HG03060 (cell line): Measurements from ENCODE around the gene MZT2A.
"Not testable (repeated sequence)": the region's sequence is repeated elsewhere in the genome, so short reads cannot be mapped to it uniquely, and the experiment has no call there.

Experiments used
- ATAC-seq: cut with Tn5 transposase; IDR thresholded peaks from one replicate; pipeline ENCODE4 v1.9.1; 2021; ENCODE audit warnings: low read depth, moderate number of reproducible peaks; ENCODE audit not compliant: unreplicated experiment

MZT2A gene

DNA sequence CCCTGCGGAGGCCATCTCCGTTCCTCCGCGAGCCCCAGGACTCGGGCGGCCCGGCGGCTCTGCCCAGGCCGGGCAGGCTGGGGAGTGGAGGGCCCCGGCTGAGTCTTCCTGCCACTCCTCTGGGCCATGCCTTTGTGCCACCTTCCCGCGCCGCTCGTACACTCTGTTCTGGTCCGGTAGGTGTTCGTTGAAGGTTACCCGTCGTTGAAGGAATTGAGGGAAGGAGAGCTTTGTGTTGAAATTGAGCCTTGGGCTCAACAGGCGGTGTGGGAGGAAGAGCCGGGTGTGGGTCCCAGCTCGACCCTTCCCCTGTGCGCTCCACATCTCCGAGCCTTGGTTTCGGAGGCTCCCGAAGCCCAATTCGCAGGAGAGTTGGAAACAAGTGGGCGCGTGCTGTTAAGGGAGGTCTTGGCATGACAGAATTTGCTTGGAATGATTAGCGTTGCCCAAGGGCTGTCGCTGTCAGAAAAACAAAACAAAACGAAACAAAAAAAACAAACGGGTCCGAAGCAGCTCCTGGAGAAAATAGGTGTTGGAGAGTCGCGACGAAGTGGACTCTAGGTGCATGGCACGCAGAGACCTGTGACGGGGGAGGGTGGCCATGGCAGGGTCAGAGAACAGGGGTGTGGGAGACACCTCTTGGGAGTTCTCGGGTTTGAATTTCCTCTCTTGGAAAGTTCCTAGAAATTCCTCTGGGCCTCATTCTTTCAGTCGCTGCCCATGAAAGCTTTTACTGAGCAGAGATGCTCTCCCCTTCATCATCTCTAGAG lies 1.2 kb upstream of the MZT2A start:
- peak; percentile 3 for ATAC-seq

DNA sequence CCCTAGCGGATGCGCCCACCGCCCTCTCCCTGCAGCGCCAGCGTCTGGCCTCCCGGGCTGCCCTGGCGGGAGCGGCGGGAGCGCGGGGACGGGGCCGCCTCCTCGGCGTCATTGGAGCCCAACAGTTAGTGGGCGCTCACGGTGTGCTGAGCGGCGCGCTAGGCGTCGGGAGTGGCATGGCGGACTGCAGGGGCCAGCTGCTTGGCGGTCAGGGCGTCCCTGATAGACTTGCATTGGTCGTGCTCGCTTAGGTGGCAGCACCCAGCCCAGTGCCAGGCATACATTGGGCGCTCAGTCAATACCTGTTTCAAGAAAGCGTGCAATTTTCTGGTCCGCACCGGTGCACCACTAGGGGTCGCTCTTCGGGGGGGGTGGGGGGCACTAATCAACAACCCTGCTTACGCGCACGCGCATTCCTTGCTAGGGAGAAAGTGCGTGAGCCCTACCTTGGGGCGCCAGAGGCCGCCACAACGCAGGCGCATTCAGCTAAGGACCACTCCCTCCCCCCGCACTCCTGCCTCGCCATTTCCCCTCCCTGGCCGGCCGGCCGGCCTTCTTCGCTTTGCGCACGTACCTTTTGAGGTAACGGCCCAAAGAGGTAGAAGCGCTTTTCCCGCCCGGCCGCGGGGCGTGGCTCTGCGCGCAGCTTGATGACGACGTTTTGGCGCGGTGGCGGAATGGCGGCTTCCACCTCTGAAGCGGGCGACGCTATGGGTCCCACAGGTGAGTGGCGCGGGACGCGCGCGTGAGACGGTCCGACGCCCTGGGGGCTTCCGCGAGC lies 411 bp upstream of the MZT2A start:
- ATAC-seq, result peak; percentile 47

DNA sequence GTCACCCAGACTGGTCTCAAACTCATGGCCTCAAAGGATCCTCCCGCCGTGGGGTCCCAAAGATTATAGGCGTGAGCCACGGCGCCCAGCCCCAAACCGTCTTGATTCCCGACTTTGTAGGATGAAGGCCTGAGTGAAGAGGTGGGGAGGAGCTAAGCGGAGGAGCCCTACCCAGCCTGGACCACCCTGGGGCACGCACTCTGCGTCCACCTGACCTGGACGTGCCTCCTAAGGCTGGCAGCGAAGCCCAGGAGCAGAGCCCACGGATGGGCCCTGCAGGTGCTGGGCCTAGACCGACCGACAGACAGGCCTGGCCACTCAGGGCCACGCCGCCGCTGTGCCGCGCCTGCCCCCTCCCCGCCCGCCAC lies 744 bp downstream of the MZT2A start:
- ATAC-seq, result not testable (repeated sequence)

DNA sequence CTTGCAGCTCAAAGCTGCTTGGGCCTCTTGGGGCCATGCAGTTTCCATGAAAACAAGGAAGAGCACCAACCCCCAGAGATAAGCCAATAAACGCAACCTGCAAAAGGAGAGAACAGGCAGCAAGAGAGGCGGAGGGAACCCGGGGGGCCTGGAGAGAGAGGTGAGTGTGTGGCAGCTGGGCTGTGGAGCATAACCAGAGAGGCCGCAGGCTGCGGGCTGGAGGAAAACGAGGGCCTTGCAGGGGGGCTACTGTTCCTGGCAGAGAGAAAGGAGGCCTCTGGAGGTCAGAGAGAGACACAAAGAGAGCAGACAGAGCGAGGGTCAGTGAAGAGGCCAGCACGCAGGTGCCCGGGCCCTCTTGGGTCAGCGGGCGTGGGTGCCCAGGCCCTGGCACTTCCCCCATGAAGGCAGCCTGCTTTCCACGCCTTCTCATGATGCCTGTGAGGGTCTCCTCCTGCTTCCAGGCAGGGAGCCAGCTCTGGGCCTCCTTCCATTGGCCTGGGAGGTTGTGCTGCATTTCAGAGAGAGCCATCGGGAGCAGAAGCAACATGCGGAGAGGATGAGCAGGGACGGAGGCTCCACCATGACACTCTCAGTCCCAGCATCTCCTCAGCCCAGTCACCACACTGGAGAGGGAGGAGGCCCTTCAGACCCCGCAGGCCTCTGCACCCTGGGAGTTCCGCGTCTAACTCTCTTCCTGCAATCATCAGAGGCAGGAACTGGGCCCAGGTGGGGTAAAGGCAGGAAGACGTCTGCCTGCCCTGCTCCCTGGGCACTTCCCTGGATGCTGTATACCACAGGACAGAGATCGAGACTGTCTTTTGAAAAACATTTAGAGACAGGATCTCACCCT lies 1.4 kb downstream of the MZT2A start:
- not testable (repeated sequence) for ATAC-seq

DNA sequence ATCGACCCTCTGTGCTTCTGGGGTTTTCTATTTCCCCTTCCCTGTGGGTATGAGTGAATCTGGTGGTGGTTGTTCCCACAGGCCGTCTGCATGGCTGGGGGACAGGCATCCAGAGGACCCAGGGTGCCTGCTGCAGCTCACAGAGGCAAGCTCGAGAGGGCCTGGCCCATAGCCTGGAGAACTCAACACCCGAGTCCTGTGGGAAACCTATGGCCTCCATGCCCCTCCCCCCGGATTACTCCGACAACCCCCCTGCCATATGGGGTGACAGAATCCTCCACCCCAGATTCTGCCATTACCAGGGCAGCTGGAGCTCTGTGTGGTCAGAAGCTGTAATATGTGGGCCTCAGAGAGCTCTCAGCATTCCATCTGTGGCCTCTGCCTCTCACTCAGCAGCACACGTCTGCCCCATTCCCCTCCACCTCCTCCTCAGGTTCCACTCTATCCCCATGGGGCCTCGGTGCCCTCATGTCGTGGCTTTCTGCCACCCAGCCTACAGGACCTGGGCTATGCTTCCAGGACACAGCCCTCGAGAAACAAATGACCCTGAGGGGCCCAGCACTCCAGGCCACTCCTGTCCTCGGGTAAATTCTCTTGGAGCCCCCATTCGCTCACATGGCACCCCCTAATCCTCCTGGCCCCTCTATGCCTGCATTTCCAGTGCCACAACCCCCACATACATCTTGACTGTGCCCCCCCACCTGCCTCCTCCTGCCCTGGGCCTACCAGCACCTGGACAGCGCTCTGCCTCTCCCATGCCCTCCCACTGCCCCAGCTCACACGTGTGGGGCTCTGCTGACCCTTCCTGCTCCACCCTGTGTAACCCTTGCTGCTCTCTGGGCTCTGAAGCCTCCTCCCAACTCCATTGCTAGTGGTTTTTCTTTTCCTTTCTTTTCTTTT lies 3.6 kb downstream of the MZT2A start:
- no peak for ATAC-seq

DNA sequence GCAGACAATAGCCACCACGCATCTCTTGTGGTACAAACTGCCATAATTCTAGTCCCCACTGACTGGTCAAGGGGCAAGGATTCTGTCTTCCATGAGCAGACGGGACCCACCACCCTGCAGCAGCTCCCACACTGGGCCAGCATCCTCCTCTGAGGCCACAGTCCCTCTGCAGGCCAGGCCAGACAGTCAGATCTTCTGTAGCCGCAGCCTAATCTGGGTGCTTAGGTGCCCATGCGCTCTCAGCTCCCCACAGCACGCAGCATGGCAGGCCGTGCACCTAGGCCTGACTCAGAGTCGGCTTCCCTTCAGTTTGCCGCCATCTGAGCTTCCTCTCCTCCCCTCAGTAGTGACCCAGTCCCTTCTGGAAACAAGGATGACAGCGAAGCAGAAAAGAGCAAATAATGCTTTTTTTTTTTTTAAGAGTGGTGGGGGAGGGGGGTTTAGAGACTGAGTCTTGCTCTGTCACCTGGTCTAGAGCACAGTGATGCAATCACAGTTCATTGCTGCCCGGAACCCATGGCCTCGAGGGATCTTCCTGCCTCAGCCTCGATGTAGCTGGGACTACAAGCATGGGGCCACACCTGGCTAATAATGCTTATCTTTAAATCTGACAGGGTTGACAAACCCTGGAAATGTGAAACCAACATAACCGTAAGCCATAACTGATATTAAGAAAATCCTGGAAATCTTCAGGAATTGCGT lies 5.8 kb downstream of the MZT2A start:
- ATAC-seq, result not testable (repeated sequence)

DNA sequence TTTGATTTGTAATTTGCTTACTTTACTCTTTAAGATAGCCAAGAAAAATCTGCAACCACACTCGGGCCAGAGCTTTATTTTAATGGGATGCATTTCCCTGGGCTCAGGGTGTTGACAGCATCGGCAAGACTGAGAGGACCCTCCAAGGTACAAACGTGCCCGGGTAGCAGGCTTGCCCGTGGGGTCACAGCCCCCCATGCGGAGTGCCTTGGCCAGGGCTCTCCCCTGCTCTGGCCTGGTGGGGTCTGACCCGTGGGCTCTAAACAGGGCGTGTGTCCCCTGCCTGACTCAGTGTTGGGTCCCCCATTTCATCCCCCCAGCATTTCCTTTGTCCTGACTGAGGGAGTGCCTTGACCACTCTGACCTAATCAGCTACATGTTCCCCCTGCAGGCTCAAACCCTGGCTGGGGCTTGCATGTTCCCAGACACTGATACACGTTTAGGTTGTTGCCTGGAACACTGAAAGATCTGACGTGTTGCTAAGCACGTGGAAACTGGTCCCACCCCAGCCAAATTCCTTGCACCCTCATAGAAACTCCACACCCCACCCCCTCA lies 7.2 kb downstream of the MZT2A start:
- not testable (repeated sequence) for ATAC-seq

DNA sequence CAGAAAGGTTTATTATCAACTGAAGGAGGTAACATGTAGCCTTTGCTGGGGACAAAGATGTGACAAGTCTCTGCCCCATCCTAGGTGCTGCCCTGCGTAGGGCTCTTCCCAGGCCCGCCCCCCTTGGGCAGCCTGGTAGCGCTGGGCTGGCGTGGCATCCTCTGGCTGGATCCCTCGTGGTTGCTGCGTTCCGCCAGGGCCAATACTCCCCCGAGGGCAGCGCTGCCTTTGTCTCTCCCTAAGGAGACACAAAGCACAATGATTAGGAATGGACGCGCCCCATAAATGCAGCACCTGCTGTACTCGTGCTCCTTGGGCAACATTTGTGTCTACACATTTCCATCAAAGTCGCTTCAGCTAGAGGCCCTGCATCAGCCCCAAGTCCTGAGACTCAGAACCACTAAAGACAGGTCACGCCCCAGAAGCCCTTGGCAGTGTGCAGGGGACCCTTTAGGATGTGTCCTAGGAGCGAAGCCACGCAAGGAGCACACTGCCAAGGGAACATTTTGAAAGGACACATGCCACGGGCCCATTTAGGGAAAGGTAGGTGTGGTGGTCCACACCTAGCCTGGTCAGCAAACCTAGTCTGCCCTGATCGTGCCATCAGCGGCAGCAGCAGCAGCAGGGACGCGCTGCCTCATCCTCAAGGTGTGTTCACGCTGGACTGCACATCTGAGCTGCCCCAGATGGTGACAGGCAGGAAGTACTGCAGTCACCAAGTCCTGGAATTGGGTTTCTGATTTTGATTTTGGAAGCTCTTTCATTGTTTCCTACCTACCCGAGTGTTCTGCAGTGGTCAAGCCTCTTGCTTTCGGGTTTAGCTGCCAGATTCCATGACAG lies 8.0 kb downstream of the MZT2A start:
- not testable (repeated sequence) for ATAC-seq

DNA sequence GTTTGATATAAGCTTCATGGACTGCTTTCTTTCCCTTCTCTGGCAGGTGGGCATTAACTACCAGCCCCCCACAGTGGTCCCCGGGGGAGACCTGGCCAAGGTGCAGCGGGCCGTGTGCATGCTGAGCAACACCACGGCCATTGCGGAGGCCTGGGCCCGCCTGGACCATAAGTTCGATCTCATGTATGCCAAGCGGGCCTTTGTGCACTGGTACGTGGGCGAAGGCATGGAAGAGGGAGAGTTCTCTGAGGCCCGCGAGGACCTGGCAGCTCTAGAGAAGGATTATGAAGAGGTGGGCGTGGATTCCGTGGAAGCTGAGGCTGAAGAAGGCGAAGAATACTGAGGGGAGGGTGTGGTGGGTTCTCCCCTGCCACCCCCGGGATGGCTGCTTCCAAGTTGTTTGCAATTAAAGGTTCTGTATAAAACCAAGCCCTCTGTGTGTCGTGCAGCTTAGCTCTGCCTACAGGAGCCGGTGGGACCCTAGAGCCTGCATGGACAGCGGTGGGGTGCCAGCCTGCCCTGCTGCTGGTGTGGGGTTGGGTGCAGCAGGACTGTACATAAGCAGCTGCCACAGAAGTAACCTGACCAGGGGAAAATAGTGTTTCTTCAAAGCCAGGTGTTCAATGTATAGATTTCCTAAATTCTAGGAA lies 9.6 kb downstream of the MZT2A start:
- not testable (repeated sequence) for ATAC-seq

DNA sequence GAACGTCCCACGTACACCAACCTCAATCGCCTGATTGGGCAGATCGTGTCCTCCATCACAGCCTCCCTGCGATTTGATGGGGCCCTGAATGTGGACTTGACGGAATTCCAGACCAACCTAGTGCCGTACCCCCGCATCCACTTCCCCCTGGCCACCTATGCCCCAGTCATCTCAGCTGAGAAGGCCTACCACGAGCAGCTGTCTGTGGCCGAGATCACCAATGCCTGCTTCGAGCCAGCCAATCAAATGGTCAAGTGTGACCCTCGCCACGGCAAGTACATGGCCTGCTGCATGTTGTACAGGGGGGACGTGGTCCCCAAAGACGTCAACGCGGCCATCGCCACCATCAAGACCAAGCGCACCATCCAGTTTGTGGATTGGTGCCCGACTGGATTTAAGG lies 11.8 kb downstream of the MZT2A start:
- not testable (repeated sequence) for ATAC-seq

DNA sequence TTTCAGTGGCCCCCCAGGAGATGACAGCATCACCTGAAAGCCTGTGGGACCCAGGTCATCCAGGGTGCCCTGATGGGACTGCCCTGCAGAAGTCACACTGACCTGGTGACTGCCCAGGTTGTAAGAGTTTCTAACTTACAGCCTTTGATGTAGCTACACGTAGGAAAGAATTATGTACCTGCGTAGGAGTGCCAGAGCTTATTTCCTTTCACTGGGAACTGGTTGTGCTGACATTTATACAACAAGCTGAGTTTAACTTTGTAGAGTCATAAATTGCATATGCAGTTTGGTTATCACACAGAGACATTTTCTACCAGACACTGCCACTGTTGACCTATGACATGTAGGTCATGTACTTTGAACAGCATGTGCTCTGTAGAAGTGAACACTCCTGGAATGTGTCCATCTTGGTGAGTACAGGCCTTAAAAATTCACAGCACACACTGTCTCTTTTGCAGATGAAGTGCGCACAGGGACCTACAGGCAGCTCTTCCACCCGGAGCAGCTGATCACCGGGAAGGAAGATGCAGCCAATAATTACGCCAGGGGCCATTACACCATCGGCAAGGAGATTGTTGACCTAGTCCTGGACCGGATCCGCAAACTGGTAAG lies 13.2 kb downstream of the MZT2A start:
- not testable (repeated sequence) for ATAC-seq

DNA sequence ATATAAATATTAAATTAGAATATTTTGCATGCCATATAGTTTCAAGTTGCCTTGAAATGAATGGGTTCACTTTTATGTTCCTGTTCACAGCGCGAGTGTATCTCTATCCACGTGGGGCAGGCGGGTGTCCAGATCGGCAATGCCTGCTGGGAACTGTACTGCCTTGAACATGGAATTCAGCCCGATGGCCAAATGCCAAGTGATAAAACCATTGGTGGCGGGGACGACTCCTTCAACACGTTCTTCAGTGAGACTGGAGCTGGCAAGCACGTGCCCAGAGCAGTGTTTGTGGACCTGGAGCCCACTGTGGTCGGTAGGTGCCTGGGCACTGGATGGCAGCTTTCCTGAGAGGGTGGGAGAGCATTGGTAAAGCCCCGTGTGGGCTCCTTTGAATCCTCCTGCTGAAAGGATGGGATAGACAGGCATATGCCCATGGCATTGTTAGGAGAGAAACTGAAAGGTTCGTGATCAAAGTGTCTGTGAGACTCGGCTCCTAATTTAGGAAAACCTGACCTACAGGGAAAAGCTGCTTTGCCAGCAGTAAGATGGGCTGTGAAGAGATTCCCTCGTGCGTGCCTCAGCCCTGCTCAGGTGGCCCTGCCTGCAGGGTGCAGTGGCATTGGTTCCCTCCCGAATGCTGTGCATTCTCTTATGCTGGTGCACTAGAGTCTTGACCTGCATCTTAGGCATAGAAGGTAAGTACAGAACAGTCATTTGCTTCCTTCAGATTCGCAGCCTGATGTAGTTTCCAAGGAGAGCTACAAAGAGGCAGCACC lies 13.9 kb downstream of the MZT2A start:
- not testable (repeated sequence) for ATAC-seq

DNA sequence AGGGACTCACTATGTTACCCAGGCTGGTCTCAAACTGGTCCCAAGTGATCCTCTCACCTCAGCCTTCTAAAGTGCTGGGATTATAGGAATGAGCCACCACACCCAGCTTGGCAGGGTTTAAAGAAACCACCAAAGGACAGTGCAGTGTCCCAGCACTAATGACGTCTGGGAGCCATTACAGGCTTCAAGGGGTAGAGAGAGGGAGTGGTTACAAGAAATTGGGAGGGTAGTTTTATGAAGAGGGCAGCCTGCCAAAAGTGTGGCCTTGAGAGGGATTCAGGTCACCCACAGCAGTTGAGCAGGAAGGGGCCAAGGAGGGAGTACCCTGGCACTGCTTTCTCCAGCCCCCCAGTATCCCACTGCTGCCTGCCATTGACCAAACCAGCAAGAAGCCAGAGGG lies 15.0 kb downstream of the MZT2A start:
- ATAC-seq, result not testable (repeated sequence)

DNA sequence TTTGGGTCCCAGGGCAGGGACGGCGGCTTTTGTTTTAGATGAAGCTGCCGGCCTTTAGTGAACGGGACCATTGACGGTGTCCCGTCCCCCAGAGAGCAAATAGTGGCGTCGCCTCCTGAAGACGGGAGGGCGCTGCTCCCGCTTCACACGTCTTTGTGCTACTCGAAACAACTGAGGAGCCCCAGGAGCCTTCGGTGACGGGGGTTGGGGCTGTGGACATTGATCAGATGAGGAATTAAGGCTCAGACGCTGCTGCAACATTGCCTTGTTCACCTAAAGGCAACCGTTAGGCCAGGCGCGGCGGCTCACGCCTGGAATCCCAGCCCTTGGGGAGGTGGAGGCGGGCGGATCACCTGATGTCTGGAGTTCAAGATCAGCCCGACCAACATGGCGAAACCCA lies 15.8 kb downstream of the MZT2A start:
- ATAC-seq, result not testable (repeated sequence)

DNA sequence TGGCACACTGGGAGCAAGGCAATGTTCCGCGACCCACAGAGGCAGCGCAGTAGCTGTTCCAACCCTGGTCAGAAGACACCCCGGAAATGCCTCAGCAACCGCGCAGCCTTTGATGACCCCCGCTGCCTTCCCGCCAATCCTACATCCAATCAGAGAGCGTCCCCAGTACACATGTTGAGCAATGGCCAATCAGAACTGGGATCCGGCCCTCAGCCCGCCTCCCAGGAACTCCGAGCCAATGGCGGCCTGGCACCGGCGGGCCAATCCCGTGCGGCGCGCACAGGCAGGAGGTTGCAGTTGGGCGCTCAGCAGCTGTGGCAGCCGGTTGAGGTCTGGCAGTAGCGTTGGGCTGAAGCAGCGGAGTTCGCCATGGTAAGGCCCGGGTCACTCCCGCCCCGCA lies 16.4 kb downstream of the MZT2A start, which contains the start of gene TUBA3D:
TSS of gene TUBA3D (plus strand) at position 289 of the 400 bp plus-strand sequence. CDS start at position 370, 81 bp downstream.
- ATAC-seq, result no peak

DNA sequence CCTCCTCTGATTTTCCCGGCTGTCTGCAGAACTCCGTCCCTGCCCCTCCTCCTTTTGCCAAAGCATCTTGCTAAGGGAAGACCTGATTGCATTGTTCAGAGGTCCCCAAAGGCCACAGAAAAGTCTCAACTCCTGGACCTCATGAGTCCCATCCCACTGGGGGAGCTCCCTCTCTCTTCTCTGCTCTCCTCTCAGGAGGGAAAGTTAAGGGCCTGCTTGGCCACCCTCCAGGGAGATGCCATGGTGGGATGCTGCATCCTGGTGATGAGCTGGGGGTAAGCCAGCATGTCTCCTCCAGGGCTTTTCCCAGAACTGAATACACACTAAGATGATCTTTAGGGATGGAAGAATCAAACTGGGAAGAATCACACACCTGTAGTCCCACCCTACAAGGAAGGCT lies 18.9 kb downstream of the MZT2A start:
- not testable (repeated sequence) for ATAC-seq
